ENCODE data around the gene DCXR. TPM values are rescaled to one million over a fixed set of nuclear protein-coding genes. Genes with fewer than 3 reads are reported as not detected.

Gene DCXR
- polyA plus RNA-seq, 1 experiment, result 66.0 TPM

DNA sequence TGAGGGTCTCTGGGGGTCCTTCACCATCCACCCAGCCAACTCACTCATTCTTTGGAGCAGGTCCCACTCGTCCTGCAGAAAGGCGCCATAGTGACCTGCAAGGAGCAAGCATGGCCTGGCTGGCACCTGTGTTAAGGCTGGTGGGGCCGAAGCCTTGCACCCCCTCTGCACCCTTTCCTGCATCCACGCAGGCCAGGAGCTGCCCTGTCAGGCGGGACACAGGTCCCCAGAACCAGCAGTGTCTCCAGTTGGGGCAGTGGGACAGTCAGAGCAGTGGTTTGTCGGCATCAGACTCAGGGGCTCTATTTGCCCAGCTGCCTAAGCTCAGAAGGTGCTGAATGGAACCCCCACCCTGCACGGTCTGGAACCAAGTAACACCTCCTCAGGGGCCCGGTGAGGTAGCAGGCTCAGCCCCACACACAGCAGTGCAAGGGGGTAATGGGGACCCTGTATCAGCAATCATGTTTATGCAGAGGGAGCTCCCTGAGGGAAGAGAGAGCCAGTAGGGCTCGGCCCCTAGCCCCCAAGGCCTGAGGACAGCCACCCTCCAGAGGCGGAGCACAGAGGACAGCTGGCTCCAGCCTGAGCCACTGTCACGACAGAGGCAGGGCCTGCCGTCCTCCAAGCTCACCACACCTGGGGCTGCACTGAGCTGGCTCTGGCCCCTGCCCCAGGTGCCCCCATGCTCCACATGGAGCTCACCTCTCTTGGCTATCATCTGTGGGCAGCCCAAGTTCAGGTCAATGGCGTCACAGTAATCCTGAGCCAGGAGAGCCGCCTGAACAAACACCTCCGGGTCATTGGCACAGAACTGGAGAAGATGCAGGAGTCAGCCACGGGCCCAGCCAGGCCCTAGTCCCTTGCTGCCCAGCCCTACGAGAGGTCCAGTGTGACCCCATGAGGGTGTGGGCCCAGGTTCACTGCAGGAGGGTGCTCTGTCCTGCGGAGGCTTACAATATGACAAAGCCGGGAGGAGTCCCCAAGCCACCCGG lies 26.2 kb upstream of the DCXR start:
- CTCF ChIA-PET, result interaction anchor here (1.5 kb wide), 1 partner anchor 27 kb away, joined by 3 read pairs; no protein-coding TSS in a partner anchor
- Histone ChIP-seq H3K27me3 (ENCODE audit: control insufficient read depth, insufficient read depth, low read length) (no peaks in the 10 kb centered on the region), H3K4me3 (ENCODE audit: low read depth, low read length) (no peak overlapping the region), H3K36me3 (ENCODE audit: control insufficient read depth, insufficient read depth, low read length) (peaks cover 37% of the 10 kb centered on the region)
- TF ChIP-seq, protein P1, sequence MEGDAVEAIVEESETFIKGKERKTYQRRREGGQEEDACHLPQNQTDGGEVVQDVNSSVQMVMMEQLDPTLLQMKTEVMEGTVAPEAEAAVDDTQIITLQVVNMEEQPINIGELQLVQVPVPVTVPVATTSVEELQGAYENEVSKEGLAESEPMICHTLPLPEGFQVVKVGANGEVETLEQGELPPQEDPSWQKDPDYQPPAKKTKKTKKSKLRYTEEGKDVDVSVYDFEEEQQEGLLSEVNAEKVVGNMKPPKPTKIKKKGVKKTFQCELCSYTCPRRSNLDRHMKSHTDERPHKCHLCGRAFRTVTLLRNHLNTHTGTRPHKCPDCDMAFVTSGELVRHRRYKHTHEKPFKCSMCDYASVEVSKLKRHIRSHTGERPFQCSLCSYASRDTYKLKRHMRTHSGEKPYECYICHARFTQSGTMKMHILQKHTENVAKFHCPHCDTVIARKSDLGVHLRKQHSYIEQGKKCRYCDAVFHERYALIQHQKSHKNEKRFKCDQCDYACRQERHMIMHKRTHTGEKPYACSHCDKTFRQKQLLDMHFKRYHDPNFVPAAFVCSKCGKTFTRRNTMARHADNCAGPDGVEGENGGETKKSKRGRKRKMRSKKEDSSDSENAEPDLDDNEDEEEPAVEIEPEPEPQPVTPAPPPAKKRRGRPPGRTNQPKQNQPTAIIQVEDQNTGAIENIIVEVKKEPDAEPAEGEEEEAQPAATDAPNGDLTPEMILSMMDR (IDR thresholded peaks at IDR 0.05; ENCODE audit: insufficient read depth, low read depth, low read length), result no peak
- no peak for DNase-seq (ENCODE audit: low read depth)
- POLR2A ChIA-PET, result no interaction called here

DNA sequence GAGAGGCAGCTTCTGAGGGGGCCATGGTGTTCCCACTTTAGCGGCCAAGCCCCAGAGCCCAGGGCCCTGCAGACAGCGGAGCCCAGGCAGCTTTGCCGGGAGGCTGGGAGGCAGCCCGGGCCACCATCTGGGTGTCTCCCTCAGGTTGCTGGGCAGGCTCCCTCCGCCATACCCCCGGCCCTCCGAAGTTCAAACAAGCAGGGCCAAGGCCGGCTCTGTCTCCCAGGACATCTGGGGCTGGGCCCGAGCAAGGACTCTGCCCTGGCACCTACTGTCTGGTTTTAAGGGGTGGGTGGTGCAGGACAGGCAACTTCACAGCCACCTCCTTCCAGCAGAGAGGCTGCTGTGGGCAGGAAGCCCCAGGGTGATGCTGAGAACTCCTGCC lies 25.5 kb upstream of the DCXR start:
- ChIA-PET CTCF (no interaction called here), POLR2A (no interaction called here)
- TF ChIP-seq, protein P1 (IDR thresholded peaks at IDR 0.05; ENCODE audit: insufficient read depth, low read depth, low read length), result no peak
- H3K4me3 ChIP-seq (ENCODE audit: low read depth, low read length), result no peak overlapping the region
- H3K27me3 ChIP-seq (ENCODE audit: control insufficient read depth, insufficient read depth, low read length), result no peaks in the 10 kb centered on the region
- no peak for DNase-seq (ENCODE audit: low read depth)
- H3K36me3 ChIP-seq (ENCODE audit: control insufficient read depth, insufficient read depth, low read length), result peaks cover 37% of the 10 kb centered on the region

DNA sequence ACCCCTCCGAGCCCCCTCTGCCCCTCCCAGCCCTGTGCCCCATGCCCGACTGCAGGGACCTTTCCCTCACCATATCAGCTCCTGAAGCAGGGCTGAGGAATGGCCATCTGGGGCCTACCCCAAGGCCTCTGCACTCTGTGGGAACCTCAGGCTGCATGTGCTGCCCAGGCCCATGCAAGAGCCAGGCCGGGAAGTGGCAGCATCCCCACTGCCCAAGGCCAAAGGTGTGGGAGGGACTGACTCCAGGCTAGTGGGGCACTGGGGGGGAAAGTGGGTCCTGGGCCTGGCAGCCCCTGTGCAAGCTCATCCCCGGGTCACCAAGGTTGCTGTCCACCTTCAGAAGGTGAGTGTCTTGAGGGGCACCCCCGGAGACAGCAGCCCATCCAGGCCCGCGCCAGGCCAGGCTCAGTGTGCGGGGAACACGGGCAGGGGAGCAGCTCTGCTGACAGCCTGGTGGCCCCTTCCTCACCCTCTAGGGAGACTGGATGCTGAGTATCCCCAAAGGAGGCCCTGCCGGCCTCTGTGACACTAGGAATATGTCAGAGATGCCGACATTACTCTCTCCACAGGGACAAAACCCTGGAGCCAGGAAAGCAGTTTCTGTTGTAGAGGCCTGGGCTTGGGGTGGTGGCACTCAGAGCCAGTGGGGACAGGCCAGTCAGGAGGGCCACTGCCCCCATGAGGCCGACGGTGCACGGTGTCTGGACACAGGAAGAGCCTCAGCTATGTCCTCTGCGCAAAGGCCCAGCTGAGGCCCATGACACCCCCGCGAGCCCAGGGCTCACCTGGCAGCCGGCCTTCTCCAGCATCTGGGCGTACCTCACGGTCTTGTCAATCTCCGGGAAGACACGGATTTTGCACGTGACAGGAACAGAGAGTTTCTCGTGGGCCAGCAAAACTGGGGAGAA lies 24.8 kb upstream of the DCXR start:
- ChIA-PET CTCF (no interaction called here), POLR2A (no interaction called here)
- Histone ChIP-seq H3K36me3 (ENCODE audit: control insufficient read depth, insufficient read depth, low read length) (peaks cover 40% of the 10 kb centered on the region), H3K4me3 (ENCODE audit: low read depth, low read length) (no peak overlapping the region), H3K27me3 (ENCODE audit: control insufficient read depth, insufficient read depth, low read length) (no peaks in the 10 kb centered on the region)
- DNase-seq (ENCODE audit: low read depth), result no peak
- TF ChIP-seq, protein P1 (IDR thresholded peaks at IDR 0.05; ENCODE audit: insufficient read depth, low read depth, low read length), result no peak

DNA sequence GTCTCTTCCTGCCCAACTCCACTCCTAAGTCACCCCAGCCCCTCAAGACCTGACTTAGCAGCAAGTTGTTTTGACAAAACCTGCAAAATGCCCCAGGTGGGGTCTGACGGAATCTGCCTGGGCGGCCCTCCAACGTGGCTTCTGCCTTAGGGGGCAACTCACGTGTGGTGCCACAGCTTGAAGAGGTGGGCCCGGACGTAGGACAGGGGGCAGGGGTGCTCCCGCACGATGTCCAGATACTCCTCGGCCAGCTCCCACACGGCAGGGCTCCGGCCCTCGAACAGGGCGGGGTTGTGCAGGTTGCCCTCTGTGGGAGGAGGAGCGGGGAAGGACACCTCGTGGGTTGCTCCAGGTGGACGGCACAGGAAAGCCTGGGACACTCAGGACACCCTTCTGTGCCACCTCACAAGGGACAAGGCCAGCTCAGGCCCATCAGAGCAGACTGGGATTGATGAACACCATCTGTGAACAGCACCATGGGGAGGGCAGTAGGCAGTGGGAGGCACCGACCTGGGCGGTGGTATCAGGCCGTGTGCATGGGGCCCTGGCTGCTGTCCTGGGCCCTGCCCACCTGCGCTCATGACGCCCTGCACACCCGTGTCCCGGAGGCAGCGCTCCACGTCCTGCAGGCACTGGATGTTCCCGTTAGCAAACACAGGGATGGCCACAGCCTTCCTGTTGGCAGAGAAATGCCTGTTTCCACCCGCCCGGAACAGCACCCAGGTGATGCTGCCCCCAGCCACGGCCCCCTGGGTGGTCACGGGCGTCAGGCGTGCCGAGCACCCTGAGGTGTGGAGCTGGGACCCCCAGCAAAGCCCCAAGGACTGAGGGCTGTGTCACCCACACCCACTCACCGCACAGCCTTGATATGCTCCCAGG lies 23.8 kb upstream of the DCXR start:
- TF ChIP-seq, protein P1 (IDR thresholded peaks at IDR 0.05; ENCODE audit: insufficient read depth, low read depth, low read length), result no peak
- no peak overlapping the region for H3K4me3 ChIP-seq (ENCODE audit: low read depth, low read length)
- no peak for DNase-seq (ENCODE audit: low read depth)
- H3K27me3 ChIP-seq (ENCODE audit: control insufficient read depth, insufficient read depth, low read length), result no peaks in the 10 kb centered on the region
- CTCF ChIA-PET, result interaction anchor here (1.0 kb wide), 1 partner anchor 24 kb away, joined by 3 read pairs; the partner anchor contains the start of gene DCXR
- H3K36me3 ChIP-seq (ENCODE audit: control insufficient read depth, insufficient read depth, low read length), result peaks cover 49% of the 10 kb centered on the region
- POLR2A ChIA-PET, result no interaction called here

Data from BJ (cell line).